Activated T-cell treated with anti-CD3 and anti-CD28 coated beads, Interleukin-2, amount 50 U/mL, for 4 hours (primary cell): Measurements from ENCODE around the gene MMGT1. TPM values are rescaled to one million over a fixed set of nuclear protein-coding genes. Genes with fewer than 3 reads are reported as not detected.

ENCODE experiments used
- ATAC-seq, 2 donors: fragments of 200-7000 bp; cut with Tn5 transposase; one replicate each; pipeline ENCODE4 v1.10.0; 2021
- DNase-seq: peaks from one replicate; pipeline ENCODE4 v3.0.0-alpha.2; 2020
- H3K27me3 Mint-ChIP-seq: one replicate; pipeline ENCODE4 v1.8.0; 2021; ENCODE audit warnings: low read depth, mixed read lengths
- H3K36me3 Mint-ChIP-seq: one replicate; pipeline ENCODE4 v1.8.0; 2022; ENCODE audit warnings: mixed read lengths; ENCODE audit not compliant: insufficient read depth
- H3K4me1 Mint-ChIP-seq: one replicate; pipeline ENCODE4 v1.8.0; 2021; ENCODE audit warnings: low read depth, mixed read lengths
- H3K4me3 Mint-ChIP-seq: one replicate; pipeline ENCODE4 v1.8.0; 2021; ENCODE audit warnings: mild to moderate bottlenecking, moderate library complexity, mixed read lengths
- H3K9me3 Mint-ChIP-seq: one replicate; pipeline ENCODE4 v1.8.0; 2021; ENCODE audit warnings: mixed read lengths
- total RNA-seq, 3 donors: library from RNA; stranded (reverse); gene quantifications; one replicate each; pipeline ENCODE4 v1.2.1, GENCODE V29; 2021

MMGT1 gene
- total RNA-seq = 10 to 100 TPM; 25.6 to 29.0 (median 25.8) TPM

DNA sequence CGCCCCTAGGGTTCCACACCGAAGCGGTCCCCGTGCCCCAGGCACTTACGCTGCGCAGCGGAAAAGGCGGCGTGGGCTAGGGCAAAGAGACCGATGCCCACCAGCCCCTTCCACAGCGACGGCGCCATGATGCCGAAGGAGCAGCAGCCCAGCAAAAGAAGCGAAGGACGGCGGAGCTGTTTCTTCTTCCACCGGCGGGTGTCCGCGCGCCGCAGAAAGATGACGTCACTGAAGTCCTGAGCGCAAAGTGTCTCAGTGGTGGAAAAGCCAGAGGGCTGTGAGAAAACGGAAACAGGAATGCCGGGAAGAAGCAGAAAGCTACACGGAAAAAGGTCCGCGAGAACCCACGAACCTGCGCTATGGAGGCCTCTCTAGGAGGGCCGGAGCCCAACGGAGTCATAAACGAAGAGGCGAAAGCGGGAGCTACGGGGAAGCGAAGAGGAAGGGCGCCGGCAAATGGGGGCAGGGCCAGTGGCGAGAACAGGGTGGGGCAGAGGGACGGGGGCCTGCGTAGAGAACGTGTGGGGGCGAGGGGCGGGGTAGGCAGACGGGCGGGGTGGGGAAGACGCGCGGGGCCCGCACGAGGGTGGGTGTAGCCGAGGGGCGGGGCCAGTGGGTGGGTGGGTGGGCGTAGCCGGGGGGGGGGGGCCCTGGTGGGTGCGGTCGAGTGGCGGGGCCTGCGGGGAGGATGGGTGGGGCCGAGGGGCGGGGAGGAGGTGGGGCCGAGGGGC is at the start of gene MMGT1:
TSS of gene MMGT1 (minus strand) at position 441 of the 731 bp plus-strand sequence. CDS start at position 128, 313 bp downstream.
- Mint-ChIP-seq H3K9me3 (no peaks in the 10 kb centered on the region), H3K36me3 (no peaks in the 10 kb centered on the region), H3K4me1 (peaks cover 45% of the 10 kb centered on the region), H3K4me3 (peak within 1 kb of the TSS; percentile 99), H3K27me3 (no peaks in the 10 kb centered on the region)
- peak; percentile 91 to 92 for ATAC-seq
- peak; percentile 77 for DNase-seq

- no peak overlapping the region for H3K4me3 Mint-ChIP-seq
- no peaks in the 10 kb centered on the region for H3K27me3 Mint-ChIP-seq
- peaks cover 12% of the 10 kb centered on the region for H3K36me3 Mint-ChIP-seq
- H3K4me1 Mint-ChIP-seq = peaks cover 7% of the 10 kb centered on the region
- no peak for DNase-seq
- ATAC-seq = peak in 1 of 2 donors; percentile 35
- no peaks in the 10 kb centered on the region for H3K9me3 Mint-ChIP-seq
These were observed 48.1 kb upstream of the MMGT1 start for GRCh38 chrX:136021903-136022302.

DNA sequence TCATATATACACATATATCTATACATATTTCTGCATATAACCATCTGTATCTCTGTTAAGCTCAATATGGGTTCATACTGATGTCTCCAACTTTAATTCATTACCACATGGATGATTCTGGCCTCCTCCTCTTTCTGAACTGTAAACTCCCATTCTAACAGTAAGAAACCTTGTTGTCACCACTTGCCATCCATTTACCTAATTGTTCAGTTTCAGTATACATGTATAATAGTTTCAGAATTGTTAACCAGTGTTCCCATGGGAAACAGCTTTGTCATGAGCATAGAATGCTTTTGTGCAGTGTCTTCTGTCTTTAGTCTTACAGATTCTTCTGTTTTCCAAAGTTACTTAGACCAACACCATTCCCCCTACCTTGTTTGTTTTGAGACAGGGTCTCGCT is 47.4 kb upstream of the MMGT1 start:
- DNase-seq (no peak), ATAC-seq (no peak)
- no peaks in the 10 kb centered on the region for H3K27me3 Mint-ChIP-seq
- H3K4me3 Mint-ChIP-seq = no peak overlapping the region
- peaks cover 7% of the 10 kb centered on the region for H3K4me1 Mint-ChIP-seq
- no peaks in the 10 kb centered on the region for H3K9me3 Mint-ChIP-seq
- H3K36me3 Mint-ChIP-seq = peaks cover 12% of the 10 kb centered on the region

- ATAC-seq (no peak), DNase-seq (no peak)
- Mint-ChIP-seq H3K36me3 (peaks cover 12% of the 10 kb centered on the region), H3K9me3 (no peaks in the 10 kb centered on the region), H3K4me1 (peaks cover 7% of the 10 kb centered on the region), H3K27me3 (no peaks in the 10 kb centered on the region), H3K4me3 (no peak overlapping the region)
These were observed 45.4 kb upstream of the MMGT1 start for GRCh38 chrX:136019226-136019625.

- Mint-ChIP-seq H3K4me3 (no peak overlapping the region), H3K9me3 (no peaks in the 10 kb centered on the region), H3K27me3 (no peaks in the 10 kb centered on the region), H3K4me1 (peaks cover 7% of the 10 kb centered on the region), H3K36me3 (peaks cover 12% of the 10 kb centered on the region)
- DNase-seq (no peak), ATAC-seq (no peak)
These were observed 43.1 kb upstream of the MMGT1 start for GRCh38 chrX:136016881-136017280.

DNA sequence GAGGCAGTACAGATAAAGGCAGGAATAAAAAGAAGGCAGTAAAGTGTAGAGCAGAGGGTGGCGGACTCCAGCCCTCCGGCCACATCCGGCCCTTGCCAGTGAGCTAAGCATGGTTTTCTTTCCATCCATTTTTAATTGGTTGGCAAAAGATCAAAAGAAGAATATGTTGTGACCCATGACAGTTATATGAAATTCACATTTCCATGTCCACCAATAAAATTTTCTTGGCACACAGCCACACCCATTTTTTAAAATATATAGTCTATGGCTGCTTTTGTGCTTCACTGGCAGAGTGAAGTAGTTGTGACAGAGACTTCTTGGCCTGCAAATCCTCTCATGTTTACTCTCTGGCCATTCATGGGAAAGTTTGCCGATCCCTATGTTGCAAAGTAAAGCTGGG is 41.2 kb upstream of the MMGT1 start:
- DNase-seq (no peak), ATAC-seq (no peak)
- Mint-ChIP-seq H3K27me3 (no peaks in the 10 kb centered on the region), H3K4me1 (no peaks in the 10 kb centered on the region), H3K4me3 (no peak overlapping the region), H3K9me3 (no peaks in the 10 kb centered on the region), H3K36me3 (peaks cover 14% of the 10 kb centered on the region)

GRCh38 chrX:135988245-135988644 is 14.5 kb upstream of the MMGT1 start:
- ATAC-seq = no peak
- H3K36me3 Mint-ChIP-seq = peaks cover 10% of the 10 kb centered on the region
- no peaks in the 10 kb centered on the region for H3K9me3 Mint-ChIP-seq
- no peak overlapping the region for H3K4me3 Mint-ChIP-seq
- peaks cover 53% of the 10 kb centered on the region for H3K4me1 Mint-ChIP-seq
- no peak for DNase-seq
- H3K27me3 Mint-ChIP-seq = no peaks in the 10 kb centered on the region

DNA sequence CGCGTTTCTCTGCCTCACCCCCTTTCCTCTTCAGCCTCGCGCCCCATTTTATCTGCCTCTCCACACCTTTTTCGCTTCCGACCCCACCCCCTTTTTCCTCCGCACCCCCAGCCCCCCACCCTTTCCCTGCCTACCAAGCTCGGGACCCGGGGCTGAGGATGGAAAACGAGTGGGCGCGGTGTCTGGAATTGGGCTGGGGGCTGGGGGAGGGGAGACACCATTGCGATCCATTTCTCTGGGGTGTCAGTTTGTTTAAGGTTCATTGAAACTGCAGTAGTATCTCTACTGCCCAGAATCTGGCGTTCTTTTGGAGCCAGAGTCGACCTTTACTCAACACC is 12.2 kb upstream of the MMGT1 start:
- Mint-ChIP-seq H3K27me3 (no peaks in the 10 kb centered on the region), H3K4me3 (peak overlapping the region; percentile 89), H3K4me1 (peaks cover 62% of the 10 kb centered on the region), H3K9me3 (no peaks in the 10 kb centered on the region), H3K36me3 (peaks cover 1% of the 10 kb centered on the region)
- ATAC-seq (no peak), DNase-seq (no peak)

GRCh38 chrX:135985157-135985972 is 11.6 kb upstream of the MMGT1 start, which contains the start of gene SLC9A6:
SLC9A6 (plus strand) TSS chrX:135985435; CDS start chrX:135985659, 224 bp downstream.
- Mint-ChIP-seq H3K27me3 (no peaks in the 10 kb centered on the region), H3K4me1 (peaks cover 64% of the 10 kb centered on the region), H3K4me3 (peak within 1 kb of the TSS; percentile 89), H3K9me3 (no peaks in the 10 kb centered on the region), H3K36me3 (peaks cover 1% of the 10 kb centered on the region)
- DNase-seq (peak; percentile 54), ATAC-seq (peak; percentile 94 to 95)

GRCh38 chrX:135984791-135985156 is 11.0 kb upstream of the MMGT1 start:
- H3K4me3 Mint-ChIP-seq = peak overlapping the region; percentile 88
- H3K4me1 Mint-ChIP-seq = peaks cover 63% of the 10 kb centered on the region
- H3K36me3 Mint-ChIP-seq = peaks cover 1% of the 10 kb centered on the region
- no peaks in the 10 kb centered on the region for H3K27me3 Mint-ChIP-seq
- DNase-seq = no peak
- H3K9me3 Mint-ChIP-seq = no peaks in the 10 kb centered on the region
- peak in 1 of 2 donors; percentile 17 for ATAC-seq

GRCh38 chrX:135984256-135984655 is 10.5 kb upstream of the MMGT1 start:
- ATAC-seq (no peak), DNase-seq (no peak)
- Mint-ChIP-seq H3K27me3 (no peaks in the 10 kb centered on the region), H3K36me3 (peaks cover 1% of the 10 kb centered on the region), H3K4me1 (peaks cover 58% of the 10 kb centered on the region), H3K9me3 (no peaks in the 10 kb centered on the region), H3K4me3 (peak overlapping the region; percentile 88)

- Mint-ChIP-seq H3K4me1 (peaks cover 52% of the 10 kb centered on the region), H3K4me3 (peak overlapping the region; percentile 88), H3K36me3 (no peaks in the 10 kb centered on the region), H3K9me3 (no peaks in the 10 kb centered on the region), H3K27me3 (no peaks in the 10 kb centered on the region)
- no peak for DNase-seq
- no peak for ATAC-seq
These were observed 9.1 kb upstream of the MMGT1 start for GRCh38 chrX:135982860-135983259.

GRCh38 chrX:135981668-135982067 is 7.9 kb upstream of the MMGT1 start:
- H3K36me3 Mint-ChIP-seq = no peaks in the 10 kb centered on the region
- no peaks in the 10 kb centered on the region for H3K27me3 Mint-ChIP-seq
- DNase-seq (no peak), ATAC-seq (no peak)
- peaks cover 55% of the 10 kb centered on the region for H3K4me1 Mint-ChIP-seq
- no peak overlapping the region for H3K4me3 Mint-ChIP-seq
- H3K9me3 Mint-ChIP-seq = no peaks in the 10 kb centered on the region

DNA sequence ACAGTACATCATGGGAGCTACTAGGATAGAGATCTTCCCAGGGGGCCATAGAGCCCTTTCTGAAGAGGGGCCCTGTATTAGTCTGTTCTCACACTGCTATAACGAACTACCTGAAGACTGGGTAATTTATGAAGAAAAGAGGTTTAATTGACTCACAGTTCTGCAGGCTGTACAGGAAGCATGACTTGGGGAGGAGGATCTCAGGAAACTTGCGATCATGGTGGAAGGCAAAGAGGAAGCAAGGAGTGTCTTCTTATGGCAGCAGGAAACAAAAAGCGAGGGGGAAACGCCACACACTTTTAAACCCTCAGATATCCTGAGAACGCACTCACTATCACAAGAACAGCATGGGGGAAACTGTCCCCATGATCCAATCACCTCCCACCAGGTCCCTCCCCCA is 7.2 kb upstream of the MMGT1 start:
- Mint-ChIP-seq H3K36me3 (no peaks in the 10 kb centered on the region), H3K4me3 (no peak overlapping the region), H3K9me3 (no peaks in the 10 kb centered on the region), H3K27me3 (no peaks in the 10 kb centered on the region), H3K4me1 (peaks cover 52% of the 10 kb centered on the region)
- ATAC-seq (no peak), DNase-seq (no peak)

DNA sequence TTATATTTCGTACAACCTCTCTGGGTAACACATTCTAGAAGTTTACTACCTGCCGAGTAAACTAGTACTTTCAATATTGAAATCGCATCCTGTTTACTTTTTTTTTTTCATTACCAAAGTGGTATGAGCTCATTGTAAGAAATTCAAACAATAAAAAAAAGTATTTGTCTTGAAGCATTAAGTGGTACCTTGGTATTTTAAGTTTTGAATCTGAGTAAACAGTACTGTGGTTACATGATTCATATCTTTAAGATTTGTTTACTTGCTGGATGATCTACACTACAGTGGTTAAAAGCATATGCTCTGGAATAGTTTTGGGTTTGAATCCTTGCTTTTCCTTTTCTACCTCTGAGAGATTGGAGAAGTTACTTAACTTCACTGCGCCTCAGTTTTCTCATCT is 3.8 kb upstream of the MMGT1 start:
- no peaks in the 10 kb centered on the region for H3K27me3 Mint-ChIP-seq
- ATAC-seq = no peak

More for the DNA sequence above, 3.8 kb upstream of the MMGT1 start:
- peaks cover 42% of the 10 kb centered on the region for H3K4me1 Mint-ChIP-seq
- DNase-seq = no peak
- no peaks in the 10 kb centered on the region for H3K36me3 Mint-ChIP-seq
- H3K4me3 Mint-ChIP-seq = no peak overlapping the region
- H3K9me3 Mint-ChIP-seq = no peaks in the 10 kb centered on the region
